GM12892 (cell line): ENCODE measurements around the gene PRPSAP2.
"Not testable (repeated sequence)": the region's sequence is repeated elsewhere in the genome, so short reads cannot be mapped to it uniquely, and the experiment has no call there.

ENCODE experiments used
- POLR2A ChIP-seq: IDR thresholded peaks from 2 replicates; pipeline ENCODE4 v1.6.1; 2011; ENCODE audit warnings: low read depth, low read length, control low read depth
- POLR2AphosphoS5 ChIP-seq: IDR thresholded peaks from 2 replicates; pipeline ENCODE4 v1.6.1; 2011; ENCODE audit warnings: low read depth, low read length, control low read depth

GRCh38 chr17:18956021-18956420 lies 98.1 kb downstream of the PRPSAP2 start:
- not testable (repeated sequence) for TF ChIP-seq POLR2A, POLR2AphosphoS5
